ENCODE data around the gene ZBTB48.
"Not testable (repeated sequence)": the region's sequence is repeated elsewhere in the genome, so short reads cannot be mapped to it uniquely, and the experiment has no call there.

The ZBTB48 gene

GRCh38 chr1:6592865-6593593 is 13.2 kb downstream of the ZBTB48 start:
- DNase-seq: no peak

DNA sequence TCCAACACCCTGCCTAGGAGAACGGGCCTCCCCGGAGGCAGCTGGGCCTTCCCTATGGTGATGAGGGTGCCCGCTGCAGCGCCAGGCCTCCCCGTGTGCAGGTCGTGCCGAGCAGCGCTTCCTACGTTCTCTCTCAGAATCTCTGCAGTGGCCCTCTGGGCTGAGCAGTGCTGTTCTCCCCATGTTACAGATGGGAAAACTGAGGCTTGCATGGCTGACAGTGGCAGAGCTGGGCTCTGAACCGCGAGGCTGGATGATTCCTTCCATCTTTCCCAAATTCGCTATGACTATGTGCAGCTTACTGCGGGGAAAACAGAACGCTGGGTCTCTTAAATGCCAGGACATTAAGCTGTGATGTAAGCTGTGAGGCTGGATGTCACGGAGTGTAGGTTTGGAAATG is 14.0 kb downstream of the ZBTB48 start:
- no peak for DNase-seq

DNA sequence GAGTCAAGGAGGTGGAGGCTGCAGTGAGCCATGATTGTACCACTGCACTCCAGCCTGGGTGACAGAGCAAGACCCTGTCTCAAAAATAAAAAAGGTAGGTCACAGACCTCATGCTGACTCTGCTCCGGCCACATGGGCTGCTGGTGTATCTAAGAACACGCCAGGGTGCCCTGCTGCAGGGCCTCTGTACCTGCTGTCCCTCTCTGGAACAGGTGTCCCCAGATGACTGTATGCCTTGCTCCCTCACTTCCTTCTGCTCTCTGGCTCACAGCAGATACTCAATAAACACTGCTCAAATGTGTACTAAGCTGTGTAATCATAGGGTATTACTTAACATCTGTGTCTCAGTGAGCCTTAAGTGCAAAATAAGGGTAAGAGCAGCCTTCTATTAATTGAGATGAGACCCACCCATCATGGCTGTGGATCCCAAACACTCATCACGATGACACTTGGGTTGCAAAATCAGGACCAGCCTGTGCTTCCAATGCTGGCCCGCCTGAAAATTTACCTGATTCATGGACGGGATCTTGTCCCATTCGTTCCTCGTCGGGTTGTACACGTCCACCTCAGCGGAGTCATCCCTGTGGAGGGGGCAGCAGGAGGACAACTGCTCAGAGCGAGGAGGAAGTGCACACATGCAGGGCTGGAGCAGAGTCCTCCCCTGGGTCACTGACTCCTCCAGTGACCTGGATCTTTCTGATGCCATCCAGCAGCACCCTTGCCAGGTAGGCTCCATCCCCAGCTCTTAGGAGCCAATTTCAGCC is 15.4 kb downstream of the ZBTB48 start:
- DNase-seq: no peak

GRCh38 chr1:6596351-6596750 is 16.6 kb downstream of the ZBTB48 start:
- DNase-seq: no peak

DNA sequence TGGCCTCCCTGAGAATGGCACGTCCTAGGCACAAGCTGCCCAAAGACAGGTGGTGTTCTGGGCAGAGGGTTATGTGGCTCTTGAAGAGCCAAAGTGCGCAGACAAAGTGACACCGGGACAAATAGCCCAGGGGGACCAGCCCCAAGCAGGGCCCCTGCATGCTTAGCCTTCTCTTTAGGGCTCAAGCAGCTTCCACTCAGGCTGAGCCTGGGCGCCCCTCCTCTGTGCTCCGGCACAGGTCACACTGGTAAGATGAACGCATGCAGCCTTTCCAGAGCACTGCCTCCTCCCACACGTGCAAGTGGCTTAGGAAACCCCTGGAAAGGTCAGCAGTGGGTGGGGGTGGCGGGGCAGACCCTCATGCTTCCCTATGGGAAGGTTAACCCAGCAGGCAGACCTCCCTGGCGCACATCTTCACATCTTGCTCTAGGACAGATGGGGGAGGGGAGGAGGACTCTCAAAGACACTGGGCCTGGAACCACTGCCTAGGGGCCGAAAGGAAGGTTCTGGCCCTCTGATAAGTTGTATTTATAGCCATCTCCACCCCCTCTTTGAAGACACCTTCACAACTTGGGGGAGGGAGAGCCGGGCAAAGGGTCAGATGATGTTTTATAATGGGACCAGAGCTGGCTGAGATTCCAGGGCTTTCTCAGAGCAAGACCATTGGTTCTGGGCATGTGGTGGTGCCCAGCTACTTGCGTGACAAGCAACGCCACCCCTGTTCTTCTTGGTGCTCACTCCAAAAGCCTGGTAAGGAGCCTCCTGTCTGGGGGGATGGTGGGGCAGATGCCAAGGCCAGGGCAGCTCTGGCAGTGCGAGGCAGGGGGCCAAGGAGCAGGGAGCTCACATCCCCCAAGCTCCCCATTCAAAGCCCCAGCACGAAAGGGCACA is 17.3 kb downstream of the ZBTB48 start:
- no peak for DNase-seq

DNA sequence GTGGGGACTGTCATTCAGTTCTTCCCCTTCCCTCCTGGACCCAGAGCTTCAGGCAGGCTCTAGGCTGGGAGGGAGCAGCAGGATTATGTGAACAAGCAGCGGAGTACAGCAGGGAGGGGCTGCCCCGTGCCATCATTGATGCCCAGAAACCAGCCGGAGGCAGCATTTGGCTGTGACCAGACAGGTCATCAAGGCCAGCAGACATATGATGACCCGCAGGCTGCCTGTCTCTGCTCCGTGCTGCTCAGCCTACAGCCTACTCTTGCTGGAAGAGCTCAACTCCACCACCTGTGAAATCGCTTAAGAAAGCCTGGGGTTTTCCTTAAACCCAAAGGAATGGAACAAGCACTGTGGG is 18.0 kb downstream of the ZBTB48 start:
- no peak for DNase-seq

- DNase-seq: no peak
Measured at GRCh38 chr1:6599141-6599975, 19.6 kb downstream of the ZBTB48 start.

GRCh38 chr1:6599991-6600390 is 20.2 kb downstream of the ZBTB48 start:
- DNase-seq: not testable (repeated sequence)

DNA sequence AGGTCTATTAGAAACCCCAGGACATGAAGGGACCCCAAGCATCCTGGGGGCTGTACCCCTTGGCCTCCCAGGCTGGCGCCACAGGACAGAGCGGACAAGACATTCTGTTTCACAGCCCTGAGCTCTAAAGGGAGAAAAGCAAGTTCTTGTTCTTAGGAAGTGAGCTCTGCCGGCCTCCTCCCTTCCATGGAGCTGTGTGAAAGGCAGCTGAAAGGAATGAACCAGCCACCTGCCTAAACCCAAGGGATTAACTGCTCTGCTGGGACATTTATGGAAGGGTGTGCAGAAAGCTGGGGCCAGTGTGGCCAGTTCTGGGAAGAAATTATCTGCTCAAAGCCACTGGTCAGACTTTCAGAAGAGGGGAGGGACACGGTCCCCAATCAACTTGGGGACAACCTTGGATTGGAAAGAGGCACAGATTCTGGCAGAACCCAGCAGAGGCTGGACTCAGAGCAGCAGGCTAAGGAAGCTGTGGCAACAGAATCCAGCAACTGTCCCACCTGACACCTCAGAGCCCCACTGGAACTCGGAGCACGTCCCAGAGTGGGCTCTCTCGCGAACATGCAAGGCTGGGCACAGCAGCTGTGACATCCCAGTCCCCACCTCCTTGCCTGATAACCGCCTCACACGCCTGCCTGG is 20.7 kb downstream of the ZBTB48 start:
- DNase-seq: no peak

GRCh38 chr1:6601049-6601922 is 21.5 kb downstream of the ZBTB48 start:
- peak; percentile 71 for DNase-seq

GRCh38 chr1:6601923-6602668 is 22.3 kb downstream of the ZBTB48 start:
- DNase-seq: no peak

GRCh38 chr1:6602669-6603237 is 23.0 kb downstream of the ZBTB48 start, which contains the start of gene KLHL21:
KLHL21 (minus strand) TSS chr1:6602869; CDS start chr1:6602817, 52 bp downstream.
- peak; percentile 76 for DNase-seq

- DNase-seq: no peak
Measured at GRCh38 chr1:6603238-6603914, 23.6 kb downstream of the ZBTB48 start.

- no peak for DNase-seq
Measured at GRCh38 chr1:6603915-6604558, 24.2 kb downstream of the ZBTB48 start.

- DNase-seq: no peak
Measured at GRCh38 chr1:6612641-6613360, 33.0 kb downstream of the ZBTB48 start.

DNA sequence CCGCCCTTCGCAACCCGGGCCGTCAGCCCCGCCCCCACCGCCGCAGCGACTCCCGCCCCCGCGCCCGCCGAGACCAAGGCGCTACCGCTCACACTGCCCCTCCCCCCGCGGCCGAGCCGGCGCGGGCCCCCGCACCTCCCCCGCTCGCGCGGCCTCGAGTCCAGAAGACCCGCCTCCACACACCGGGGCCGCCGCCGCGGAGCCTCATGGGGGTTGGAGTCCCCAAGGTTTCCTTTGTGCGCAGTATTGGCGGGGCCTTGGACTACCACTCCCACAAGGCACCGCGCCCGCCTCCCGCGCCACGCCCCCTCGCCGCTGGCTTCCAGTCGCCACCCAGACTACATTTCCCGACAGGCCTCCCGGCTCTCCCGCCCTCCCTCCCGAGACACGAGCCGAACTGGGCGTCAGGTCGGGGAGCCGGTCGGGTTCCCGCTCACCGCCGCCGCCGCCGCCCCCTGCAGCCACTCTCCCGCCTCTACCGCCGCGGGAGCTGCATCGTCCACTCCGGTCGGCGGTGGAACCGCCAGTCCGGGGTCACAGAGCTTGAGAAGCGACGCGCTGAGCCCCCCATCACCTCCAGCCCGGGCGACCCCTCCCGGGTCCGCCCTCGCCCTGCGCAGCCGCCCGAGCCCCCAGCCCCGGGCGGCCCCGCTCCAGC is 33.7 kb downstream of the ZBTB48 start, which contains the start of gene PHF13:
Gene PHF13, plus strand, starts transcription at position 371 of the 658 bp plus-strand sequence. CDS start 336 bp downstream, outside the sequence.
- DNase-seq: peak; percentile 98
